Central memory CD4-positive, alpha-beta T cell (primary cell): ENCODE results near the gene MCC.

Source experiments
- DNase-seq: peaks from one replicate; pipeline ENCODE4 v3.0.0; 2022

The MCC gene

GRCh38 chr5:113358696-113359095, 129.6 kb downstream of the MCC start:
- no peak for DNase-seq

GRCh38 chr5:113357696-113358476, 130.4 kb downstream of the MCC start:
- DNase-seq = no peak

GRCh38 chr5:113356487-113356886, 131.8 kb downstream of the MCC start:
- DNase-seq = no peak

- no peak for DNase-seq
Observed at GRCh38 chr5:113354055-113354454, 134.2 kb downstream of the MCC start.

GRCh38 chr5:113347572-113347971, 140.7 kb downstream of the MCC start:
- no peak for DNase-seq

GRCh38 chr5:113344973-113345940, 143.0 kb downstream of the MCC start:
- DNase-seq = no peak

GRCh38 chr5:113343343-113343742, 144.9 kb downstream of the MCC start:
- no peak for DNase-seq

GRCh38 chr5:113340537-113340936, 147.7 kb downstream of the MCC start:
- no peak for DNase-seq

- no peak for DNase-seq
Observed at GRCh38 chr5:113338628-113339027, 149.6 kb downstream of the MCC start.

GRCh38 chr5:113337515-113338415, 150.5 kb downstream of the MCC start:
- DNase-seq = no peak

GRCh38 chr5:113336975-113337374, 151.3 kb downstream of the MCC start:
- DNase-seq = no peak

- no peak for DNase-seq
Observed at GRCh38 chr5:113333411-113333810, 154.8 kb downstream of the MCC start.

GRCh38 chr5:113331209-113331551, 157.1 kb downstream of the MCC start:
- no peak for DNase-seq

- peak; percentile 62 for DNase-seq
Observed at GRCh38 chr5:113330533-113331208, 157.6 kb downstream of the MCC start.

GRCh38 chr5:113329981-113330380, 158.3 kb downstream of the MCC start:
- no peak for DNase-seq

GRCh38 chr5:113325054-113325453, 163.2 kb downstream of the MCC start:
- no peak for DNase-seq

- DNase-seq = no peak
Observed at GRCh38 chr5:113321276-113321675, 167.0 kb downstream of the MCC start.

GRCh38 chr5:113320273-113320780, 167.9 kb downstream of the MCC start:
- no peak for DNase-seq

- DNase-seq = no peak
Observed at GRCh38 chr5:113319256-113320053, 168.8 kb downstream of the MCC start.

- DNase-seq = no peak
Observed at GRCh38 chr5:113317636-113318035, 170.6 kb downstream of the MCC start.

GRCh38 chr5:113311301-113311700, 177.0 kb downstream of the MCC start:
- DNase-seq = no peak
